Ectodermal cell (in vitro differentiated cells): ENCODE measurements around the gene SFMBT1.

ENCODE experiments used
- H3K27ac ChIP-seq: 2 replicates; pipeline ENCODE4 v1.7.0; 2013; ENCODE audit warnings: mild to moderate bottlenecking, low read depth, low read length; ENCODE audit not compliant: insufficient read depth, poor library complexity, severe bottlenecking
- H3K27me3 ChIP-seq: 2 replicates; pipeline ENCODE4 v1.7.0; 2013; ENCODE audit warnings: mild to moderate bottlenecking, low read length; ENCODE audit not compliant: insufficient read depth, control insufficient read depth, poor library complexity, severe bottlenecking
- H3K36me3 ChIP-seq: one replicate; pipeline ENCODE4 v1.7.0; 2013; ENCODE audit warnings: low read length; ENCODE audit not compliant: control insufficient read depth, insufficient read depth
- H3K4me1 ChIP-seq: one replicate; pipeline ENCODE4 v1.7.0; 2013; ENCODE audit warnings: low read length; ENCODE audit not compliant: control insufficient read depth, insufficient read depth
- H3K4me3 ChIP-seq: 2 replicates; pipeline ENCODE4 v1.7.0; 2013; ENCODE audit warnings: low read depth, low read length, control low read depth; ENCODE audit not compliant: insufficient read depth
- H3K9me3 ChIP-seq: 2 replicates; pipeline ENCODE4 v1.7.0; 2013; ENCODE audit warnings: mild to moderate bottlenecking, low read length, moderate library complexity; ENCODE audit not compliant: control insufficient read depth
- WGBS, 2 experiments: methylation state at CpG; one replicate each; pipeline ENCODE4 v1.1.7; 2013; ENCODE audit warnings: missing lambda C conversion rate in 2 of 2; 5-methylcytosine and 5-hydroxymethylcytosine counted together

Gene SFMBT1

DNA sequence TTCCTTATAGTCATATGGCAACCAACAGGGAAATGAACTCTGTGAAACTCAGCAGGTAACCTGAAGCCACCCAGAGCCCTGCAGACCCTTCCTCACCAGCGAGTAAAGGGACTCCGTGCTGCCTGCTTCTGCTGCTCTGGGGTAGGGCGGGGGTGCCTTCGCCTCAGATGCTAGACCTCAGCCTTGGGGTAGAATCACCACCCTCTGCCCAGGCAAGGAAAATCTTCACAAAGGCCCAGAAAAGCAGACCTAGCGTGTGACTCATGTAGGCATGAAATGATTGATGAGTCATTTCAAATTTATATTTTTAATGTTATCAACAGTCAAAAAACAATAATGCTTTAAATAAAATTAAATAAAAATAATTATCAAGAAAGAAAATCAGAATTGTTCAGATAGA is 155.1 kb downstream of the SFMBT1 start:
- Histone ChIP-seq H3K36me3 (no peaks in the 10 kb centered on the region), H3K4me1 (no peaks in the 10 kb centered on the region), H3K9me3 (no peaks in the 10 kb centered on the region), H3K27me3 (no peaks in the 10 kb centered on the region), H3K27ac (no peak overlapping the region), H3K4me3 (no peak overlapping the region)
- WGBS, 2 experiments, result 92 to 95% methylated on average over 4 to 5 of the region's 5 CpGs

DNA sequence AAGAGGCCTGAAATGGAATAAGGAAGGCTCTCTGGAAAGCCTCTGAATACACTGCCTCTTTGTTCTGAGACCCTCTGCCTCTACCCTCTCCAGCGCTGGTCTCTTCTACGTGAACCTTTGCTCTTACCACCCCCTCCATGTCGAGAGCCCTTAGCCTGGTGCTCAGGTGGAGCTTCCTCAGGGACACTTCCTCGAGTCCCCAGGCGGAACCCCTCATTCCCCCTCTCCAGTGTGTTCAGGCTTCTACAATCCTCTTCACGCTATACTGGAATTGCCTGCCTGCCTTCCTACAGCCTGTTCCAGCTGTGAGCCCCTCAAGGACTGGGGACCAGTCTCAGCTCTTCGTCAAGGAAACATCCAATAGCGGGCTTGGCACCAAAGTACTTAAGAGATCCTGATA is 156.0 kb downstream of the SFMBT1 start:
- Histone ChIP-seq H3K36me3 (no peaks in the 10 kb centered on the region), H3K9me3 (no peaks in the 10 kb centered on the region), H3K27ac (no peak overlapping the region), H3K27me3 (no peaks in the 10 kb centered on the region), H3K4me1 (no peaks in the 10 kb centered on the region), H3K4me3 (no peak overlapping the region)
- 92% methylated on average over 8 of the region's 8 CpGs for WGBS, 2 experiments

DNA sequence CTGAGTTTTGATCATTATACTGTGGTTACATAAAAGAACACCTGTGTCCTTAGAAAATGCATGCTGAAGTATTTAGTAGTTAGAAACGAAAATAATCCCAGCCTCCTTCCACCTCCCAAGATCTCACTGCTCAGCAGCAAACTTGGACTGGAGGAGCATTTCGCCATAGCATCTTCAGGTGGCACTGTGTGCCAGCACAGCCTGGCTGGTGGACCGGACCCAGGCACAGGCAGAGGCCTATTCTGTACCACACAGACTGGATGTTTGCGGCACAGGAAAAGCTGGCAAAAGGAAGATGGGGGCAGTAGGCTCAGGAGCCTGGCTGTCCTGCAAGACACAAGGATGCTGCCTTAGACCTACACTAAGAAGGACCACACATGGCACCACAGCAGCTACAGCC is 158.7 kb downstream of the SFMBT1 start:
- Histone ChIP-seq H3K9me3 (no peaks in the 10 kb centered on the region), H3K4me1 (no peaks in the 10 kb centered on the region), H3K27me3 (no peaks in the 10 kb centered on the region), H3K4me3 (no peak overlapping the region), H3K36me3 (no peaks in the 10 kb centered on the region), H3K27ac (no peak overlapping the region)
- 91 to 93% methylated on average over 4 of the region's 4 CpGs for WGBS, 2 experiments

DNA sequence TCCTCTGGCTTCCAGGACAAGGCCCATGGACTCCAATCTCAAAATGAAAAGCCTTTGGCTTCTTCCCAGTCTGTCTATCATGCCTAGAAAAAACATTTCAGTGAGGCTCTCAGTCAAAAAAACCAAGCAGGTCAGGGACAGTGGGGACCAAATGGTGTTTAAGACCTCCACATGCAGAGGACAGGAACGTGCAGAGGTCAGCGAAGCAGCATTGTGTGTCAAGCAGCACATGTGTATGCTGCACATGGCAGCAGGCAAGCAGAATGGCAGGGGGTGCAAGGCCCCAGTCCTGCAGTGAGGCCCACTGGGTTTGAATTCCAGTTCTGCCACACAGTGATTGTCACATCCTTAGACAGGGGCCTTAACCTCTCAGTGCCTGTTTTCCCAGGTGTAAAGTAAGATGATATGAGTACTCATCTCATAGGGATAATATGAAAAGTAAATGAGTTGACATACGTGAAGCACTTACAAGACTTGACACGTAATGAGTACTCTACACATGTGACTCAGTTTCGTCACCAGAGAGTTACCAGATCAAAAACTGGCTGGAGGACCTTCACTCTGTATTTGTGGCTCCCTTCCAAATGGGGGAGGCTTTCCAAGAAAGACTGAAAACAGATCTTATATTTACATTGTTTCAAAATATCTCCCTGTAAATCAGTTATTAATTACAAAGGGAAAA is 159.7 kb downstream of the SFMBT1 start:
- Histone ChIP-seq H3K4me3 (no peak overlapping the region), H3K4me1 (no peaks in the 10 kb centered on the region), H3K9me3 (no peaks in the 10 kb centered on the region), H3K36me3 (no peaks in the 10 kb centered on the region), H3K27ac (no peak overlapping the region), H3K27me3 (no peaks in the 10 kb centered on the region)
- WGBS, 2 experiments, result 96 to 97% methylated on average over 5 of the region's 5 CpGs

DNA sequence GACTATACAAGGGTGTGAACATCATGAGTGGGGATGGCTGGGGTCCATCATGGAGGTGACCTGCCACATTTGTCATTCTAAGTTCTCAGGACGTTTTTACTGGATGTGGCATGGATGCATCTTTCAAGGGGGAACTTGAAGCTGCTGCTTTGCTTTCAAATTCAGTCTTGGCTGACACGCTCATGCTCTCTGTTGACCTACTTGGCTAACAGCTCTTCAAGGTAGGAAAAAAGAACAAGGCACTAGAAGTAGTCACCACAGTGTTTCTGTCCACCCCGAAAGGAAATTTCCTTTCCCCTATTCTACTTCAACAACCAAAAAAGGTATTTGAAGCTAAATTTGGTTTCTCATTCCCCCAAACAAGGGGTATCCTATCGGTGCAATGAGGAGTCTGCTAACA is 163.5 kb downstream of the SFMBT1 start:
- Histone ChIP-seq H3K9me3 (no peaks in the 10 kb centered on the region), H3K27ac (no peak overlapping the region), H3K4me3 (no peak overlapping the region), H3K36me3 (no peaks in the 10 kb centered on the region), H3K4me1 (peaks cover 5% of the 10 kb centered on the region), H3K27me3 (no peaks in the 10 kb centered on the region)
- 92 to 94% methylated on average over 4 of the region's 4 CpGs for whole genome bisulfite sequencing, 2 experiments

DNA sequence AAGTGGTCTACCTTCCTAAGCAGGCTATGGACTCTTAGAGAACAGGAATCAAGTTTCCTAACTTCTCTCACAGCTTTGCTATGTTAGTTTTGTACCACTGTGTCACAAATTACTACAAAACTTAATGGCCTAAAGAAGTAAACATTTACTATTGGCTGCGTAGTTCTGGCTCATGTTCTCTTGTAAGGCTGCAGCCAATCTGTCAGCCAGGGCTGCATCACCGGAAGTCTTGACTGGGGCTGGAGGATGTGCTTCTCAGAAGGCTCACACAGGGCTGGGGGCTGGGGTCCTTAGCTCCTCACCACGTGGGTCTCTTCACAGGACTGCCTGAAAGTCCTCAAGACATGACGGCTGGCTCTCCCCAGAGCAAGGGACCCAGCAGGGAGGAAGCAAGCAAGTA is 164.0 kb downstream of the SFMBT1 start:
- Histone ChIP-seq H3K4me3 (no peak overlapping the region), H3K36me3 (no peaks in the 10 kb centered on the region), H3K4me1 (peaks cover 5% of the 10 kb centered on the region), H3K27me3 (no peaks in the 10 kb centered on the region), H3K27ac (no peak overlapping the region), H3K9me3 (no peaks in the 10 kb centered on the region)
- WGBS, 2 experiments, result 86 to 87% methylated on average over 4 of the region's 4 CpGs

DNA sequence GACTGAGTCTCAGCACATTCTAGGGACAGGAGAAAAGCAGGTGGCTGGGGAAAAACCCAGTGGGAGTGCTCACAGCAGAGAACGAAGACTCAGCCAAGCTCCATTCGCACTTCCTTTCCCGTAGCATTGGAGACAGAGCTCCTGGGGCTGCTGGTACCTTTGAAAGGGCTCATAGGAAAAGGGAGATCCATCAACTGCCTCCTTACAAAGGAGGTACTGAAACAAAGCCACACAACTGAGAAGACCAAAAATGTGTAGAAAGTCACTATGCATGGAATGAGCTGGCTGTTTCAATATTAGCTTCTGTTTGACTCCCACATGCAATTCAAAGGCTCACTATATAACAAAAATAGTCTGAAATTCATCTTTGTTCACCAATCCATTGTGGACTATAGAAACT is 165.4 kb downstream of the SFMBT1 start:
- 62% methylated on average over 3 of the region's 3 CpGs for WGBS, 2 experiments
- H3K36me3 ChIP-seq, result no peaks in the 10 kb centered on the region
- H3K4me3 ChIP-seq, result no peak overlapping the region
- no peaks in the 10 kb centered on the region for H3K9me3 ChIP-seq
- H3K4me1 ChIP-seq, result peaks cover 5% of the 10 kb centered on the region
- H3K27me3 ChIP-seq, result no peaks in the 10 kb centered on the region
- H3K27ac ChIP-seq, result no peak overlapping the region

DNA sequence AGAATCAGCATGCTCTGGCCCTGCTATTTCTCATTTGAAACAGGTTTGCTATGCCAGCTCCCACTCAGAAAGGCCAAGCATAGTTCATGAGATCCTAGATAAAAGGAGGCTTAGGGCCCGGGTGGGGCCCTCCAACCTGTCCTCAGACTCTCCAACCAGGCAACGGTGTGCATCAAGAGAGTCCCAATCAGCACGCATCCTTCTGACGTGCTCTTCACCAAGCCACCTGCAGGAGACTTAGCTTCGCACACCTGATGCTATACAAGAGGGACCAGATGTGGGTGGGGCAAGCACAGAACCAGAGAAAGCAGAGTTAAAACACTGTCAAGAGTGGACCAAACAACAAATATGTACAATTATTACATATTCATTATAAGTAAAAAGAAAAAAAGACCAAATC is 165.8 kb downstream of the SFMBT1 start:
- 92 to 94% methylated on average over 5 of the region's 5 CpGs for WGBS, 2 experiments
- Histone ChIP-seq H3K4me1 (peaks cover 5% of the 10 kb centered on the region), H3K9me3 (no peaks in the 10 kb centered on the region), H3K4me3 (no peak overlapping the region), H3K36me3 (no peaks in the 10 kb centered on the region), H3K27ac (no peak overlapping the region), H3K27me3 (no peaks in the 10 kb centered on the region)

DNA sequence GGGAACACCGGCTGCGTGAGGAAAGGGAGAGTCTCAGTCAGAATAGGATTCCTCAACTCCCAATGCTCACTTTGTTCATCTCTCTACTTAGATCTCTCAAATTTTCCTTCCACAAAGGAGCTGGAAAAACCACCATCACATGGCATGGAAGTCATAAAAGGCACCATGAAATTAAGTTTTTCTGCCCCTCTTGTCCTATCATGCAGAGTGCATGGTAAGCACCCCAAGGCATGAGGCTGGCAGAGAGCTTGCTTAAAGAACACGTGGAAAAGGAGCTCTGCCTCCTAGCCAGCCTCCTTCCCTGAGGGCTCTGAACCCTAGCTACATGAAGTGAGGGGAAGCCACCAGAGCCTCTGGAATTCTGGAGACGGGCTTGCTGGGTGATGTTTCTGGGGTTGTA is 166.3 kb downstream of the SFMBT1 start:
- Histone ChIP-seq H3K4me1 (peaks cover 5% of the 10 kb centered on the region), H3K9me3 (no peaks in the 10 kb centered on the region), H3K36me3 (no peaks in the 10 kb centered on the region), H3K4me3 (no peak overlapping the region), H3K27me3 (no peaks in the 10 kb centered on the region), H3K27ac (no peak overlapping the region)
- 92 to 96% methylated on average over 4 of the region's 4 CpGs for WGBS, 2 experiments

DNA sequence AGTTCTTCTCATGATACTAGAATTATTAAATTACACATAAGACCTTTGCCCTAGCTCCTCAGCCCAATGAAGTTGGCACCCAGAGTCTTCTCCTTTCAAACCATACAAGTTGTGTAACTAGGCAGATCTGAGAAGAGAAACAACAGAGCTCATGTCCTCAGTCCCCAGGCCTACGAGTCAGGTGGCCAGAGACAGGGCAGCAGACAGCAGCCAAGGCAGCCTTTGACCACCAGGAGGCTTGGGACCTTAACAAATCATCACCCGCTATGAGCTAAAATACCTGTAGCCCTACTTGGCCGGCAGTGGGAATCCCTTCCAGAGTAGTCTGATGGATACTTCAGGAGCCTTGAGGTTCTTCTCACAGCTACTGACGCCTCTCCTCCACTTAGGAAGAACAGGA is 166.8 kb downstream of the SFMBT1 start:
- peaks cover 5% of the 10 kb centered on the region for H3K4me1 ChIP-seq

DNA sequence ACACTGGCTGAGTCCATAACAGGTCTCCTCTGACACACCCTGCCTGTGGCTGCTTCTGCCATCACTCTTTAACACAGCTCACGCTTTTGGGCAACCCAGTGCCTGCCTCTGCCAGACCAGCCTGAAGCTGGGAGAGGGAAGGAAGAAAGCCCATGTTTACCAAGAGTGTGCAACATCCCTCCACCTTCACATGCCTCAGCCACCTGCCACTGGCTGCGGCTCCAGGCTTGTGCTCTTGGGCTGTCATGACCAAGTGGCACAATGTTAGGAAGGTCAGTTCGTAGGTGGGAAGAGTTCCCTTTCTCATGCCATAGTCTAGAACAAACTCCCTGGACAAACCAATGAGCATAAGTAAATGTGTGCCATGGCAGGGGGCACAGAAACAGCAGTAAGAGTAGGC is 168.8 kb downstream of the SFMBT1 start:
- H3K27ac ChIP-seq, result no peak overlapping the region
- 95 to 100% methylated on average over 3 of the region's 3 CpGs for WGBS, 2 experiments
- H3K9me3 ChIP-seq, result no peaks in the 10 kb centered on the region
- no peaks in the 10 kb centered on the region for H3K27me3 ChIP-seq
- peaks cover 5% of the 10 kb centered on the region for H3K4me1 ChIP-seq
- no peaks in the 10 kb centered on the region for H3K36me3 ChIP-seq
- H3K4me3 ChIP-seq, result no peak overlapping the region

More for the DNA sequence above, 166.8 kb downstream of the SFMBT1 start:
- Histone ChIP-seq H3K27me3 (no peaks in the 10 kb centered on the region), H3K27ac (no peak overlapping the region), H3K36me3 (no peaks in the 10 kb centered on the region), H3K9me3 (no peaks in the 10 kb centered on the region), H3K4me3 (no peak overlapping the region)
- WGBS, 2 experiments, result 93 to 96% methylated on average over 4 of the region's 4 CpGs
